K562 (cell line): ENCODE measurements around the gene SCRN1.

ENCODE experiments used
- ZFP30 ChIP-seq: fragments of 250-450 bp; sonication (Bioruptor Pico); IDR thresholded peaks from 2 replicates; pipeline ENCODE4 v1.8.0; 2022; ENCODE audit warnings: moderate library complexity, mild to moderate bottlenecking, inconsistent platforms, borderline replicate concordance
- ZNF274 ChIP-seq: IDR thresholded peaks from 2 replicates; pipeline ENCODE4 v1.6.1; 2011; ENCODE audit warnings: low read depth, mild to moderate bottlenecking, low read length, moderate library complexity, borderline replicate concordance

- TF ChIP-seq ZFP30 (CRISPR knock-in tag): no peak
- no peak for TF ChIP-seq ZNF274
These were observed 12.8 kb downstream of the SCRN1 start for GRCh38 chr7:29976673-29977415.
